ENCODE results near the gene C1orf159. TPM values are rescaled to one million over a fixed set of nuclear protein-coding genes. Genes with fewer than 3 reads are reported as not detected.
"Not testable (repeated sequence)": the region's sequence is repeated elsewhere in the genome, so short reads cannot be mapped to it uniquely, and the experiment has no call there.

Gene C1orf159
- total RNA-seq, 1 experiment from 2014 or later: 19.1 TPM

GRCh38 chr1:1153215-1153614, 37.3 kb upstream of the C1orf159 start:
- DNase-seq (ENCODE audit: low read depth); in situ Hi-C loops (cut with HindIII; ENCODE audit: low pct_unique_long_range_greater_than_20kb, low sequenced_read_pairs): not testable (repeated sequence)

GRCh38 chr1:1152431-1152830, 36.5 kb upstream of the C1orf159 start:
- DNase-seq (ENCODE audit: low read depth); in situ Hi-C loops (cut with HindIII; ENCODE audit: low pct_unique_long_range_greater_than_20kb, low sequenced_read_pairs): not testable (repeated sequence)

GRCh38 chr1:1151306-1151705, 35.4 kb upstream of the C1orf159 start:
- DNase-seq (ENCODE audit: low read depth): no peak
- in situ Hi-C loops (cut with HindIII; ENCODE audit: low pct_unique_long_range_greater_than_20kb, low sequenced_read_pairs): no loop called here

- in situ Hi-C loops (cut with HindIII; ENCODE audit: low pct_unique_long_range_greater_than_20kb, low sequenced_read_pairs): no loop called here
- DNase-seq (ENCODE audit: low read depth): no peak
These were observed 34.2 kb upstream of the C1orf159 start for GRCh38 chr1:1150100-1150499.

GRCh38 chr1:1149416-1149815, 33.5 kb upstream of the C1orf159 start:
- in situ Hi-C loops (cut with HindIII; ENCODE audit: low pct_unique_long_range_greater_than_20kb, low sequenced_read_pairs): no loop called here

GRCh38 chr1:1148569-1148968, 32.7 kb upstream of the C1orf159 start:
- in situ Hi-C loops (cut with HindIII; ENCODE audit: low pct_unique_long_range_greater_than_20kb, low sequenced_read_pairs): no loop called here
- no peak for DNase-seq (ENCODE audit: low read depth)

More at GRCh38 chr1:1149416-1149815, 33.5 kb upstream of the C1orf159 start:
- DNase-seq (ENCODE audit: low read depth): no peak

- DNase-seq (ENCODE audit: low read depth): no peak
- in situ Hi-C loops (cut with HindIII; ENCODE audit: low pct_unique_long_range_greater_than_20kb, low sequenced_read_pairs): no loop called here
These were observed 32.2 kb upstream of the C1orf159 start for GRCh38 chr1:1148061-1148460.

- DNase-seq (ENCODE audit: low read depth): no peak
- in situ Hi-C loops (cut with HindIII; ENCODE audit: low pct_unique_long_range_greater_than_20kb, low sequenced_read_pairs): no loop called here
These were observed 30.7 kb upstream of the C1orf159 start for GRCh38 chr1:1146596-1146995.

- no peak for DNase-seq (ENCODE audit: low read depth)
- in situ Hi-C loops (cut with HindIII; ENCODE audit: low pct_unique_long_range_greater_than_20kb, low sequenced_read_pairs): no loop called here
These were observed 30.1 kb upstream of the C1orf159 start for GRCh38 chr1:1146026-1146425.

GRCh38 chr1:1145547-1145914, 29.6 kb upstream of the C1orf159 start:
- no peak for DNase-seq (ENCODE audit: low read depth)
- in situ Hi-C loops (cut with HindIII; ENCODE audit: low pct_unique_long_range_greater_than_20kb, low sequenced_read_pairs): no loop called here

GRCh38 chr1:1144843-1145546, 29.1 kb upstream of the C1orf159 start:
- no peak for DNase-seq (ENCODE audit: low read depth)
- in situ Hi-C loops (cut with HindIII; ENCODE audit: low pct_unique_long_range_greater_than_20kb, low sequenced_read_pairs): no loop called here

- in situ Hi-C loops (cut with HindIII; ENCODE audit: low pct_unique_long_range_greater_than_20kb, low sequenced_read_pairs): no loop called here
- DNase-seq (ENCODE audit: low read depth): no peak
These were observed 28.4 kb upstream of the C1orf159 start for GRCh38 chr1:1144122-1144842.

GRCh38 chr1:1143636-1144035, 27.7 kb upstream of the C1orf159 start:
- in situ Hi-C loops (cut with HindIII; ENCODE audit: low pct_unique_long_range_greater_than_20kb, low sequenced_read_pairs): no loop called here

GRCh38 chr1:1142844-1143243, 27.0 kb upstream of the C1orf159 start:
- in situ Hi-C loops (cut with HindIII; ENCODE audit: low pct_unique_long_range_greater_than_20kb, low sequenced_read_pairs): no loop called here
- DNase-seq (ENCODE audit: low read depth): no peak

More at GRCh38 chr1:1143636-1144035, 27.7 kb upstream of the C1orf159 start:
- no peak for DNase-seq (ENCODE audit: low read depth)

GRCh38 chr1:1142352-1142751, 26.5 kb upstream of the C1orf159 start:
- in situ Hi-C loops (cut with HindIII; ENCODE audit: low pct_unique_long_range_greater_than_20kb, low sequenced_read_pairs); DNase-seq (ENCODE audit: low read depth): not testable (repeated sequence)

- in situ Hi-C loops (cut with HindIII; ENCODE audit: low pct_unique_long_range_greater_than_20kb, low sequenced_read_pairs): no loop called here
- DNase-seq (ENCODE audit: low read depth): no peak
These were observed 26.0 kb upstream of the C1orf159 start for GRCh38 chr1:1141911-1142250.

- in situ Hi-C loops (cut with HindIII; ENCODE audit: low pct_unique_long_range_greater_than_20kb, low sequenced_read_pairs): no loop called here
- DNase-seq (ENCODE audit: low read depth): no peak
These were observed 25.5 kb upstream of the C1orf159 start for GRCh38 chr1:1141244-1141910.

- in situ Hi-C loops (cut with HindIII; ENCODE audit: low pct_unique_long_range_greater_than_20kb, low sequenced_read_pairs): no loop called here
- DNase-seq (ENCODE audit: low read depth): no peak
These were observed 24.8 kb upstream of the C1orf159 start for GRCh38 chr1:1140673-1141072.

- no peak for DNase-seq (ENCODE audit: low read depth)
- in situ Hi-C loops (cut with HindIII; ENCODE audit: low pct_unique_long_range_greater_than_20kb, low sequenced_read_pairs): no loop called here
These were observed 21.6 kb upstream of the C1orf159 start for GRCh38 chr1:1137256-1138045.
